Suprapubic skin (tissue), 3 donors: ENCODE measurements around the gene DNAJC25.

ENCODE experiments used
- POLR2AphosphoS5 ChIP-seq, 3 donors: sonication (generic); formaldehyde crosslinking; IDR thresholded peaks; one replicate each; pipeline ENCODE4 v1.6.1; 2017; ENCODE audit warnings: antibody characterized with exemption in 3 of 3
- TF ChIP-seq, protein P1 (sequence below), 2 donors: fragments of 200-600 bp in 1 of 2; fragments of 450-650 bp in 1 of 2; sonication (generic) in 1 of 2; IDR thresholded peaks; one replicate each; pipeline ENCODE4 v1.5.1; 2016 to 2019; ENCODE audit warnings: antibody characterized with exemption in 2 of 2, mild to moderate bottlenecking in 1 of 2, moderate library complexity in 1 of 2

DNA sequence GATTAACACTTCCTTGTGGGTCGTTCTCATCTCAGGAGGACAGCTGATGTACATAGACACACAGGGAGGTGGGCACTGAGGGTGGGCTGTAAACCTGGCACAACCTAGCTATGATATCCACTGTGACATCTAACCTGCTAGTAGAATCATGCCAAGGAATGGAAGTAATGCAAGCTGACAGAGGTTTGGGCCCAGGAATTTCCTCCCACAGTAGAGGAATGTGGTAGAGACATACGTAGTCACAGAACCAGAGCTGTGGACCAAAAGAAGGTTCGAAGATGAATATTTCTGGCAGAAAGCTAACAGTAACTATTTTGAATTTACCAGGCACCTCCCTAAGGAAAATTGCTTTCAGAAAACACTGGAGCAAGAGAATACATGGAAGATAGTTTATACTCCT lies 15.2 kb upstream of the DNAJC25 start:
- TF ChIP-seq POLR2AphosphoS5 (IDR thresholded peaks at IDR 0.05) = no peak
- TF ChIP-seq, protein P1, sequence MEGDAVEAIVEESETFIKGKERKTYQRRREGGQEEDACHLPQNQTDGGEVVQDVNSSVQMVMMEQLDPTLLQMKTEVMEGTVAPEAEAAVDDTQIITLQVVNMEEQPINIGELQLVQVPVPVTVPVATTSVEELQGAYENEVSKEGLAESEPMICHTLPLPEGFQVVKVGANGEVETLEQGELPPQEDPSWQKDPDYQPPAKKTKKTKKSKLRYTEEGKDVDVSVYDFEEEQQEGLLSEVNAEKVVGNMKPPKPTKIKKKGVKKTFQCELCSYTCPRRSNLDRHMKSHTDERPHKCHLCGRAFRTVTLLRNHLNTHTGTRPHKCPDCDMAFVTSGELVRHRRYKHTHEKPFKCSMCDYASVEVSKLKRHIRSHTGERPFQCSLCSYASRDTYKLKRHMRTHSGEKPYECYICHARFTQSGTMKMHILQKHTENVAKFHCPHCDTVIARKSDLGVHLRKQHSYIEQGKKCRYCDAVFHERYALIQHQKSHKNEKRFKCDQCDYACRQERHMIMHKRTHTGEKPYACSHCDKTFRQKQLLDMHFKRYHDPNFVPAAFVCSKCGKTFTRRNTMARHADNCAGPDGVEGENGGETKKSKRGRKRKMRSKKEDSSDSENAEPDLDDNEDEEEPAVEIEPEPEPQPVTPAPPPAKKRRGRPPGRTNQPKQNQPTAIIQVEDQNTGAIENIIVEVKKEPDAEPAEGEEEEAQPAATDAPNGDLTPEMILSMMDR (IDR thresholded peaks at IDR 0.05) = no peak
